OCI-LY1 (cell line): ENCODE results near the gene JMJD8.

Experiments used
- H2AFZ ChIP-seq: fragments of 200-600 bp; sonication (generic), shearing (Covaris generic); 2 replicates; pipeline ENCODE4 v1.6.0; 2014; ENCODE audit warnings: antibody characterized with exemption, mild to moderate bottlenecking, low read length
- H3F3A ChIP-seq: fragments of 200-600 bp; sonication (generic), shearing (Covaris generic); 2 replicates; pipeline ENCODE4 v1.6.0; 2014; ENCODE audit warnings: mild to moderate bottlenecking, antibody characterized with exemption, low read length, moderate library complexity; ENCODE audit not compliant: insufficient read depth
- H3K27ac ChIP-seq: fragments of 200-600 bp; sonication (generic); 2 replicates; pipeline ENCODE4 v1.5.1; 2014; ENCODE audit warnings: low read length, mixed run types, mild to moderate bottlenecking, low read depth; ENCODE audit not compliant: poor library complexity, severe bottlenecking
- H3K27me3 ChIP-seq: fragments of 200-600 bp; sonication (generic); 2 replicates; pipeline ENCODE4 v1.6.0; 2014; ENCODE audit warnings: antibody characterized with exemption, mild to moderate bottlenecking, low read length, moderate library complexity; ENCODE audit not compliant: insufficient read depth
- H3K36me3 ChIP-seq: fragments of 200-600 bp; sonication (generic); 2 replicates; pipeline ENCODE4 v1.6.1; 2014; ENCODE audit warnings: mild to moderate bottlenecking, antibody characterized with exemption, low read length, moderate library complexity, mixed read lengths; ENCODE audit not compliant: insufficient read depth
- H3K4me1 ChIP-seq: fragments of 200-600 bp; sonication (generic); 2 replicates; pipeline ENCODE4 v1.5.1; 2014; ENCODE audit warnings: mild to moderate bottlenecking, low read length, moderate library complexity; ENCODE audit not compliant: insufficient read depth, severe bottlenecking
- H3K4me2 ChIP-seq: fragments of 200-600 bp; sonication (generic), shearing (Covaris generic); 2 replicates; pipeline ENCODE4 v1.6.1; 2014; ENCODE audit warnings: low read length
- H3K4me3 ChIP-seq: fragments of 200-600 bp; sonication (generic); 2 replicates; pipeline ENCODE4 v1.5.1; 2014; ENCODE audit warnings: low read length, low read depth, mild to moderate bottlenecking, mixed read lengths; ENCODE audit not compliant: poor library complexity, severe bottlenecking
- H3K79me2 ChIP-seq: fragments of 200-600 bp; shearing (Covaris generic); 2 replicates; pipeline ENCODE4 v1.6.1; 2016; ENCODE audit warnings: mixed run types, low read length, mixed read lengths; ENCODE audit not compliant: insufficient read depth
- H3K9ac ChIP-seq: fragments of 200-600 bp; sonication (generic), shearing (Covaris generic); 2 replicates; pipeline ENCODE4 v1.6.1; 2014; ENCODE audit warnings: mild to moderate bottlenecking, low read length, mixed read lengths
- H3K9me2 ChIP-seq: fragments of 200-600 bp; sonication (generic), shearing (Covaris generic); 2 replicates; pipeline ENCODE4 v1.6.1; 2014; ENCODE audit warnings: low read depth, mild to moderate bottlenecking, low read length, mixed read lengths
- H3K9me3 ChIP-seq: fragments of 200-600 bp; shearing (Covaris generic); 2 replicates; pipeline ENCODE4 v1.6.1; 2014; ENCODE audit warnings: low read length, mixed read lengths
- H4K20me1 ChIP-seq: fragments of 200-600 bp; sonication (generic), shearing (Covaris generic); 2 replicates; pipeline ENCODE4 v1.6.0; 2016; ENCODE audit warnings: mild to moderate bottlenecking, low read length; ENCODE audit not compliant: insufficient read depth
- EZH2 ChIP-seq: fragments of 200-600 bp; sonication (generic), shearing (Covaris generic); IDR thresholded peaks from 2 replicates; pipeline ENCODE4 v1.8.0; 2017; ENCODE audit warnings: borderline replicate concordance, mixed run types, mild to moderate bottlenecking, antibody characterized with exemption, low read length, moderate library complexity, mixed read lengths
- TF ChIP-seq, protein P1 (sequence below): fragments of 200-600 bp; sonication (generic), shearing (Covaris generic); IDR thresholded peaks from 2 replicates; pipeline ENCODE4 v1.5.1; 2017; ENCODE audit warnings: mild to moderate bottlenecking, antibody characterized with exemption, low read length, moderate library complexity, mixed read lengths

The JMJD8 gene

GRCh38 chr16:645852-646678, 38.1 kb downstream of the JMJD8 start:
- Histone ChIP-seq H3K9me3 (no peaks in the 10 kb centered on the region), H3K79me2 (no peaks in the 10 kb centered on the region), H3K27me3 (no peaks in the 10 kb centered on the region), H3K9ac (no peak overlapping the region), H3F3A (no peaks in the 10 kb centered on the region), H3K27ac (no peak overlapping the region), H3K9me2 (no peaks in the 10 kb centered on the region), H3K36me3 (peaks cover 12% of the 10 kb centered on the region; the same call in 1 of the 2 replicates), H2AFZ (no peak overlapping the region), H3K4me2 (peak overlapping the region; percentile 20; the same call in 1 of the 2 replicates), H3K4me1 (peaks cover 57% of the 10 kb centered on the region), H3K4me3 (peak overlapping the region; percentile 10), H4K20me1 (no peaks in the 10 kb centered on the region)
- TF ChIP-seq, protein P1, sequence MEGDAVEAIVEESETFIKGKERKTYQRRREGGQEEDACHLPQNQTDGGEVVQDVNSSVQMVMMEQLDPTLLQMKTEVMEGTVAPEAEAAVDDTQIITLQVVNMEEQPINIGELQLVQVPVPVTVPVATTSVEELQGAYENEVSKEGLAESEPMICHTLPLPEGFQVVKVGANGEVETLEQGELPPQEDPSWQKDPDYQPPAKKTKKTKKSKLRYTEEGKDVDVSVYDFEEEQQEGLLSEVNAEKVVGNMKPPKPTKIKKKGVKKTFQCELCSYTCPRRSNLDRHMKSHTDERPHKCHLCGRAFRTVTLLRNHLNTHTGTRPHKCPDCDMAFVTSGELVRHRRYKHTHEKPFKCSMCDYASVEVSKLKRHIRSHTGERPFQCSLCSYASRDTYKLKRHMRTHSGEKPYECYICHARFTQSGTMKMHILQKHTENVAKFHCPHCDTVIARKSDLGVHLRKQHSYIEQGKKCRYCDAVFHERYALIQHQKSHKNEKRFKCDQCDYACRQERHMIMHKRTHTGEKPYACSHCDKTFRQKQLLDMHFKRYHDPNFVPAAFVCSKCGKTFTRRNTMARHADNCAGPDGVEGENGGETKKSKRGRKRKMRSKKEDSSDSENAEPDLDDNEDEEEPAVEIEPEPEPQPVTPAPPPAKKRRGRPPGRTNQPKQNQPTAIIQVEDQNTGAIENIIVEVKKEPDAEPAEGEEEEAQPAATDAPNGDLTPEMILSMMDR, result no peak
- TF ChIP-seq EZH2, result no peak

DNA sequence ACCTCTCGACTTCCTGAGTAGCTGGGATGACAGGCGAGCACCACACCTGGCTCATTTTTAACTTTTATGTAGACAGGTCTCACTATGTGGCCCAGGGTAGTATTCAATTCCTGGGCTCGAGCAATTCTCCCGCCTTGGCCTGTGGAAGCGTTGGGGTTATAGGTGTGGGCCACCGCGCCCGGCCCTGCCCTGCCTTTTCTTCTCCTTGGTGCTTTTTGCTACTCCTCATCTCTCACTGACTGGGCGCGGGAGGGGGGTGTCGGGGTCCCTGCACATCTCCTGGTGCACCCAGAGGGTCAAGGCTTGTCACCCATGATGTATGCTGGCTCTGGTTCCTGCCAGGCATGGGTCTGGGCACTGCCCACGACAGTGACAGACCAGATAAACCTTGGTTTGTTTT, 39.6 kb downstream of the JMJD8 start:
- H3K79me2 ChIP-seq, result no peaks in the 10 kb centered on the region
- peaks cover 12% of the 10 kb centered on the region; the same call in 1 of the 2 replicates for H3K36me3 ChIP-seq
- H2AFZ ChIP-seq, result no peak overlapping the region
- no peak overlapping the region for H3K4me2 ChIP-seq
- TF ChIP-seq, protein P1, result no peak
- TF ChIP-seq EZH2, result no peak
- H3K27me3 ChIP-seq, result no peaks in the 10 kb centered on the region
- H3K4me3 ChIP-seq, result no peak overlapping the region
- H3K9me2 ChIP-seq, result no peaks in the 10 kb centered on the region
- no peak overlapping the region for H3K27ac ChIP-seq
- no peak overlapping the region for H3K9ac ChIP-seq
- no peaks in the 10 kb centered on the region for H3K9me3 ChIP-seq
- no peaks in the 10 kb centered on the region for H4K20me1 ChIP-seq
- H3K4me1 ChIP-seq, result peaks cover 50% of the 10 kb centered on the region
- H3F3A ChIP-seq, result no peaks in the 10 kb centered on the region

DNA sequence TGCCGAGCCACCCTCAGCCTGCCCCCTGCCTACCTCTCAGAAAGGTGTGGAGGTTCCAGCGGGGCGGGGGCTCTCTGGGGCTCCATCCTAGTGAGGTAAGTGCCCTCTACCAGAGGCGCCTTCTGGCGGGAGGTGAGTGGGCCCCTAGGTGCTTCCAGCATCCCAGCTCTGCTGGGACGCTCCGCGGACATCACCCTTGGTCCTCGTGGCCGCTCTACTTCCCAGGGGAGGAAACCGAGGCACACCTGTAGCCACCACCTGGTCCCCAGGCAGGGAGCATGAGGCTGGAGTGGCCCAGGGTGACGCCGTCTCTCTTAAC, 41.1 kb downstream of the JMJD8 start:
- peak overlapping the region; percentile 80 for H3K9ac ChIP-seq
- H2AFZ ChIP-seq, result no peak overlapping the region
- peak overlapping the region; percentile 40 for H3K27ac ChIP-seq
- no peaks in the 10 kb centered on the region for H3F3A ChIP-seq
- no peaks in the 10 kb centered on the region for H3K79me2 ChIP-seq
- peak overlapping the region; percentile 82 for H3K4me2 ChIP-seq
- H3K4me3 ChIP-seq, result peak overlapping the region; percentile 80
- peaks cover 12% of the 10 kb centered on the region; the same call in 1 of the 2 replicates for H3K36me3 ChIP-seq
- H3K27me3 ChIP-seq, result no peaks in the 10 kb centered on the region
- peaks cover 52% of the 10 kb centered on the region for H3K4me1 ChIP-seq
- H4K20me1 ChIP-seq, result no peaks in the 10 kb centered on the region
- no peaks in the 10 kb centered on the region for H3K9me3 ChIP-seq
- TF ChIP-seq EZH2, result no peak
- TF ChIP-seq, protein P1, result no peak
- no peaks in the 10 kb centered on the region for H3K9me2 ChIP-seq
